Testis (tissue), 3 donors: ENCODE data around the gene NXNL1. TPM values are rescaled to one million over a fixed set of nuclear protein-coding genes. Genes with fewer than 3 reads are reported as not detected.
"Not testable (repeated sequence)": the region's sequence is repeated elsewhere in the genome, so short reads cannot be mapped to it uniquely, and the experiment has no call there.

Experiments used
- DNase-seq: peaks from one replicate; pipeline ENCODE4 v3.0.0-alpha.2; 2019
- H3K27ac ChIP-seq, 2 donors: fragments of 200-600 bp; sonication (generic); one replicate each; pipeline ENCODE4 v1.5.1; 2019
- H3K27me3 ChIP-seq: fragments of 200-600 bp; sonication (generic); one replicate; pipeline ENCODE4 v1.5.1; 2019
- H3K36me3 ChIP-seq: fragments of 200-600 bp; sonication (generic); one replicate; pipeline ENCODE4 v1.5.1; 2017; ENCODE audit warnings: low read depth; ENCODE audit errors: missing control alignments
- H3K4me1 ChIP-seq: fragments of 200-600 bp; sonication (generic); one replicate; pipeline ENCODE4 v1.5.1; 2019
- H3K4me3 ChIP-seq, 2 donors: fragments of 200-600 bp; sonication (generic); one replicate each; pipeline ENCODE4 v1.5.1; 2017 to 2019
- H3K9me3 ChIP-seq: fragments of 200-600 bp; sonication (generic); one replicate; pipeline ENCODE4 v1.5.1; 2017
- CTCF ChIP-seq, 3 experiments: fragments of 450-650 bp in 2 of 3; fragments of 200-600 bp in 1 of 3; sonication (generic) in 1 of 3; IDR thresholded peaks; one replicate each; pipeline ENCODE4 v1.5.1; 2016 to 2019; ENCODE audit warnings: antibody characterized with exemption in 3 of 3, mild to moderate bottlenecking in 2 of 3, moderate library complexity in 1 of 3
- POLR2A ChIP-seq: fragments of 450-650 bp; IDR thresholded peaks from one replicate; pipeline ENCODE4 v1.6.1; 2017; ENCODE audit warnings: antibody characterized with exemption, mild to moderate bottlenecking, moderate library complexity
- WGBS, 2 donors: methylation state at CpG; one replicate each; pipeline ENCODE4 v1.1.5; 2018; 5-methylcytosine and 5-hydroxymethylcytosine counted together
- intact Hi-C: fragments of 100-400 bp; cut with DNase I; formaldehyde crosslinking; loops from one replicate; pipeline ENCODE4 v1.15.1; 2023; ENCODE audit warnings: low total_unique reads
- polyA plus RNA-seq: library from polyadenylated mRNA; stranded (reverse); fragments of 350-450 nt; fragmentation: Illumina TruSeq; extraction: RNeasy Lipid Tissue Mini Kit (QIAGEN cat#74804); gene quantifications from one replicate; pipeline ENCODE4 v1.2.3, GENCODE V29; 2014; ENCODE audit warnings: low read depth, low replicate concordance; ENCODE audit not compliant: insufficient read depth
- total RNA-seq, 2 donors: library from RNA; depleted of rRNA; stranded (reverse); fragments of >200 nt; gene quantifications; one replicate each; pipeline ENCODE4 v1.2.3, GENCODE V29; 2016

NXNL1 gene
- total and polyA plus RNA-seq, 3 donors from 2014 or later, result 0.87 TPM; not detected in 2

- no peak overlapping the region for H3K4me3 ChIP-seq
- H3K36me3 ChIP-seq, result no peaks in the 10 kb centered on the region
- no peak for TF ChIP-seq POLR2A
- no peak for TF ChIP-seq CTCF (IDR thresholded peaks at IDR 0.05)
- intact Hi-C loops, result no loop called here
- 57 to 74% methylated on average over 12 to 13 of the region's 13 CpGs for WGBS, 2 donors
- peak overlapping the region in 1 of 2 donors; percentile 19 for H3K27ac ChIP-seq
- peak; percentile 71 for DNase-seq
- no peaks in the 10 kb centered on the region for H3K9me3 ChIP-seq
- H3K27me3 ChIP-seq, result no peaks in the 10 kb centered on the region
- peaks cover 31% of the 10 kb centered on the region for H3K4me1 ChIP-seq
Measured at GRCh38 chr19:17481986-17482385, 21.3 kb upstream of the NXNL1 start.

- Histone ChIP-seq H3K36me3 (no peaks in the 10 kb centered on the region), H3K4me3 (no peak overlapping the region), H3K27ac (peak overlapping the region in 1 of 2 donors; percentile 48), H3K4me1 (peaks cover 50% of the 10 kb centered on the region), H3K9me3 (no peaks in the 10 kb centered on the region), H3K27me3 (no peaks in the 10 kb centered on the region)
- DNase-seq, result no peak
- intact Hi-C loops, result no loop called here
- TF ChIP-seq POLR2A, result no peak
- no peak for TF ChIP-seq CTCF (IDR thresholded peaks at IDR 0.05)
- 41 to 43% methylated on average over 6 of the region's 6 CpGs for WGBS, 2 donors
Measured at GRCh38 chr19:17479325-17479791, 18.6 kb upstream of the NXNL1 start.

- H3K27me3 ChIP-seq, result no peaks in the 10 kb centered on the region
- peak overlapping the region; percentile 75 to 83 for H3K27ac ChIP-seq
- DNase-seq, result peak; percentile 90
- WGBS, 2 donors, result 34 to 35% methylated on average over 9 to 10 of the region's 10 CpGs
- peaks cover 45% of the 10 kb centered on the region for H3K4me1 ChIP-seq
- TF ChIP-seq POLR2A (no peak), CTCF (IDR thresholded peaks at IDR 0.05) (no peak)
- H3K9me3 ChIP-seq, result no peaks in the 10 kb centered on the region
- no peak overlapping the region for H3K4me3 ChIP-seq
- no peaks in the 10 kb centered on the region for H3K36me3 ChIP-seq
- intact Hi-C loops, result no loop called here
Measured at GRCh38 chr19:17475541-17476115, 14.9 kb upstream of the NXNL1 start.

- 62 to 67% methylated on average over 3 to 6 of the region's 6 CpGs for WGBS, 2 donors
- Histone ChIP-seq H3K27ac (peak overlapping the region; percentile 75 to 83), H3K4me1 (peaks cover 42% of the 10 kb centered on the region)
- intact Hi-C loops, H3K9me3 ChIP-seq, H3K27me3 ChIP-seq, DNase-seq, H3K36me3 ChIP-seq, H3K4me3 ChIP-seq: not testable (repeated sequence)
Measured at GRCh38 chr19:17475011-17475540, 14.3 kb upstream of the NXNL1 start.

- Histone ChIP-seq H3K9me3 (no peaks in the 10 kb centered on the region), H3K4me3 (no peak overlapping the region), H3K4me1 (peaks cover 41% of the 10 kb centered on the region), H3K27ac (no peak overlapping the region), H3K36me3 (no peaks in the 10 kb centered on the region), H3K27me3 (no peaks in the 10 kb centered on the region)
- DNase-seq, result no peak
- intact Hi-C loops, result no loop called here
- 84 to 91% methylated on average over 9 of the region's 9 CpGs for WGBS, 2 donors
- no peak for TF ChIP-seq CTCF (IDR thresholded peaks at IDR 0.05)
- TF ChIP-seq POLR2A, result no peak
Measured at GRCh38 chr19:17473041-17473440, 12.3 kb upstream of the NXNL1 start.
